MCF 10A (cell line): ENCODE data around the gene NFIX. TPM values are rescaled to one million over a fixed set of nuclear protein-coding genes. Genes with fewer than 3 reads are reported as not detected.

Experiments
- BruUV-seq: library from RNA; stranded (reverse); fragments of 400-500 nt; replicated peaks from 2 replicates; lab custom pipeline; 2021; lab: Mats Ljungman, UMichigan
- CTCF ChIA-PET: fragments of 300-600 bp; sonication (Branson Sonifier 250); formaldehyde crosslinking; extraction: SDS; loops from one replicate; lab custom pipeline; 2021; ENCODE audit warnings: antibody characterized with exemption, inconsistent platforms; lab: Yijun Ruan, JAX
- POLR2A ChIA-PET: fragments of 300-600, 350-650 bp; sonication (Branson Sonifier 250); formaldehyde crosslinking; extraction: SDS; loops from one replicate; lab custom pipeline; 2020; ENCODE audit warnings: antibody characterized with exemption, inconsistent platforms; lab: Yijun Ruan, JAX
- DNase-seq: peaks from one replicate; pipeline ENCODE4 v3.0.0-alpha.2; 2018; ENCODE audit not compliant: unreplicated experiment
- H3K27ac Mint-ChIP-seq: one replicate; pipeline ENCODE4 v1.8.0; 2022; ENCODE audit warnings: mild to moderate bottlenecking, low read depth, mixed read lengths; ENCODE audit not compliant: unreplicated experiment
- H3K27me3 Mint-ChIP-seq: one replicate; pipeline ENCODE4 v1.8.0; 2022; ENCODE audit warnings: mixed read lengths; ENCODE audit not compliant: insufficient read depth, unreplicated experiment
- H3K36me3 Mint-ChIP-seq: one replicate; pipeline ENCODE4 v1.8.0; 2022; ENCODE audit warnings: mild to moderate bottlenecking, moderate library complexity, mixed read lengths; ENCODE audit not compliant: insufficient read depth, unreplicated experiment
- H3K4me1 Mint-ChIP-seq: one replicate; pipeline ENCODE4 v1.8.0; 2022; ENCODE audit warnings: mixed read lengths; ENCODE audit not compliant: insufficient read depth, unreplicated experiment
- H3K4me3 Mint-ChIP-seq: one replicate; pipeline ENCODE4 v1.8.0; 2022; ENCODE audit warnings: mild to moderate bottlenecking, moderate library complexity, mixed read lengths; ENCODE audit not compliant: unreplicated experiment
- H3K9me3 Mint-ChIP-seq: one replicate; pipeline ENCODE4 v1.8.0; 2022; ENCODE audit warnings: mixed read lengths; ENCODE audit not compliant: unreplicated experiment
- intact Hi-C: fragments of 100-400 bp; cut with micrococcal nuclease; formaldehyde crosslinking; loops from 2 replicates; pipeline ENCODE4 v1.14.1; 2022
- total RNA-seq: library from RNA; stranded (reverse); gene quantifications from 2 replicates; pipeline ENCODE4 v1.2.3, GENCODE V29; 2022
- TF ChIP-seq, protein P1 (sequence below): fragments of 200-600 bp; IDR thresholded peaks from one replicate; pipeline ENCODE4 v1.8.0; 2022; ENCODE audit warnings: antibody characterized with exemption, mild to moderate bottlenecking; ENCODE audit not compliant: unreplicated experiment

NFIX gene
- total RNA-seq, 1 experiment from 2014 or later = 27.2 TPM

GRCh38 chr19:13036366-13036976, 41.2 kb downstream of the NFIX start:
- H3K9me3 Mint-ChIP-seq = no peaks in the 10 kb centered on the region
- peak overlapping the region; percentile 82 for H3K27ac Mint-ChIP-seq
- ChIA-PET POLR2A (interaction anchor here (0.8 kb wide), 1 partner anchor 18 kb away, joined by 3 read pairs; no protein-coding TSS in a partner anchor), CTCF (interaction anchor here (0.5 to 1.3 kb wide), 3 partner anchors 25 to 418 kb away, joined by 3 read pairs; no protein-coding TSS in a partner anchor)
- peak; percentile 64 for DNase-seq
- intact Hi-C loops = no loop called here
- H3K4me3 Mint-ChIP-seq = peak overlapping the region; percentile 10
- no peaks in the 10 kb centered on the region for H3K27me3 Mint-ChIP-seq
- no peaks in the 10 kb centered on the region for H3K36me3 Mint-ChIP-seq
- no TSS peak for BruUV-seq
- TF ChIP-seq, protein P1, sequence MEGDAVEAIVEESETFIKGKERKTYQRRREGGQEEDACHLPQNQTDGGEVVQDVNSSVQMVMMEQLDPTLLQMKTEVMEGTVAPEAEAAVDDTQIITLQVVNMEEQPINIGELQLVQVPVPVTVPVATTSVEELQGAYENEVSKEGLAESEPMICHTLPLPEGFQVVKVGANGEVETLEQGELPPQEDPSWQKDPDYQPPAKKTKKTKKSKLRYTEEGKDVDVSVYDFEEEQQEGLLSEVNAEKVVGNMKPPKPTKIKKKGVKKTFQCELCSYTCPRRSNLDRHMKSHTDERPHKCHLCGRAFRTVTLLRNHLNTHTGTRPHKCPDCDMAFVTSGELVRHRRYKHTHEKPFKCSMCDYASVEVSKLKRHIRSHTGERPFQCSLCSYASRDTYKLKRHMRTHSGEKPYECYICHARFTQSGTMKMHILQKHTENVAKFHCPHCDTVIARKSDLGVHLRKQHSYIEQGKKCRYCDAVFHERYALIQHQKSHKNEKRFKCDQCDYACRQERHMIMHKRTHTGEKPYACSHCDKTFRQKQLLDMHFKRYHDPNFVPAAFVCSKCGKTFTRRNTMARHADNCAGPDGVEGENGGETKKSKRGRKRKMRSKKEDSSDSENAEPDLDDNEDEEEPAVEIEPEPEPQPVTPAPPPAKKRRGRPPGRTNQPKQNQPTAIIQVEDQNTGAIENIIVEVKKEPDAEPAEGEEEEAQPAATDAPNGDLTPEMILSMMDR = no peak
- H3K4me1 Mint-ChIP-seq = peaks cover 37% of the 10 kb centered on the region

DNA sequence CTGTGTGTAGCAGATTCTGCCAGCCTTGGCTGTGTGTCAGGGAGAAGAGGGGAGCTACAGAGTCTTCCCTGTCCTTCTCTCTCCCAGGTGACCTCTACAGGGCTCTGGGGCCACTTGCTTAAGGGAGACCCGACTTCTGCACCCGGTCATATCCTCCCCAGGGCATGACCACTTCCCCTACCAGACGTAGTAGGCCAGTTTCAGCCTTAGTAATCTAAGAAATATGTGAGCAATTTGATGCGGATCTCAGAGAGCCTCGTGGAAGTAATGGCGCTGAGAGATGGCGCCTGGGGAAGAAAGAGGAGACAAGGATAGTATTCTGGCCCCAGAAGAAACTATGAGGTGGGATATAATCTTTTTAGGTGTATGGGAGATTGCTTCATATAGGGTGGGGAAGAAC, 41.9 kb downstream of the NFIX start:
- Mint-ChIP-seq H3K27me3 (no peaks in the 10 kb centered on the region), H3K27ac (peak overlapping the region; percentile 82), H3K36me3 (peaks cover 5% of the 10 kb centered on the region), H3K4me1 (peaks cover 36% of the 10 kb centered on the region), H3K4me3 (peak overlapping the region; percentile 10), H3K9me3 (no peaks in the 10 kb centered on the region)
- peak; percentile 59 for DNase-seq
- ChIA-PET CTCF (interaction anchor here (0.5 to 1.4 kb wide), 3 partner anchors 20 to 419 kb away, joined by 3 read pairs; no protein-coding TSS in a partner anchor), POLR2A (interaction anchor here (0.8 kb wide), 1 partner anchor 17 kb away, joined by 3 read pairs; no protein-coding TSS in a partner anchor)
- no TSS peak for BruUV-seq
- TF ChIP-seq, protein P1 = no peak
- intact Hi-C loops = no loop called here

- ChIA-PET CTCF (interaction anchor here (1.0 to 1.4 kb wide), 2 partner anchors 19 to 42 kb away, joined by 3 to 4 read pairs; partner anchors contain the start of gene NFIX), POLR2A (no interaction called here)
- peaks cover 5% of the 10 kb centered on the region for H3K36me3 Mint-ChIP-seq
- DNase-seq = no peak
- peaks cover 30% of the 10 kb centered on the region for H3K4me1 Mint-ChIP-seq
- H3K27ac Mint-ChIP-seq = peak overlapping the region; percentile 82
- H3K27me3 Mint-ChIP-seq = no peaks in the 10 kb centered on the region
- no peak overlapping the region for H3K4me3 Mint-ChIP-seq
- H3K9me3 Mint-ChIP-seq = no peaks in the 10 kb centered on the region
- intact Hi-C loops = no loop called here
- no TSS peak for BruUV-seq
- TF ChIP-seq, protein P1 = no peak
Observed at GRCh38 chr19:13037731-13038130, 42.5 kb downstream of the NFIX start.

- Mint-ChIP-seq H3K4me3 (no peak overlapping the region), H3K4me1 (peaks cover 29% of the 10 kb centered on the region), H3K36me3 (peaks cover 5% of the 10 kb centered on the region), H3K27me3 (no peaks in the 10 kb centered on the region), H3K9me3 (no peaks in the 10 kb centered on the region), H3K27ac (no peak overlapping the region)
- ChIA-PET CTCF (interaction anchor here (1.0 to 5.2 kb wide), 3 partner anchors 18 to 43 kb away, joined by 3 to 40 read pairs (median 4); partner anchors contain the start of gene NFIX), POLR2A (no interaction called here)
- intact Hi-C loops = no loop called here
- TF ChIP-seq, protein P1 = no peak
- DNase-seq = no peak
- BruUV-seq = no TSS peak
Observed at GRCh38 chr19:13038306-13039210, 43.3 kb downstream of the NFIX start.
